Ovary (tissue), 9 donors: Measurements from ENCODE around the gene DAB2IP. TPM values are rescaled to one million over a fixed set of nuclear protein-coding genes. Genes with fewer than 3 reads are reported as not detected.
A peak's percentile ranks its signal among the peaks of the same experiment; 100 is the strongest.

Experiments used
- DNase-seq, 5 donors: peaks; one replicate each; pipeline ENCODE4 v3.0.0-alpha.2; 2019 to 2020
- H3K27ac ChIP-seq, 2 donors: fragments of 200-600 bp; one replicate each; pipeline versions ENCODE4 v1.5.1 to v1.8.0; 2019 to 2022
- H3K27me3 ChIP-seq: fragments of 200-600 bp; one replicate; pipeline ENCODE4 v1.8.0; 2022
- H3K36me3 ChIP-seq: fragments of 200-600 bp; sonication (generic); one replicate; pipeline ENCODE4 v1.5.1; 2019
- H3K4me1 ChIP-seq: one replicate; pipeline ENCODE4 v1.8.1; 2013; ENCODE audit warnings: mild to moderate bottlenecking, moderate library complexity; ENCODE audit not compliant: insufficient read depth
- H3K4me3 ChIP-seq: fragments of 200-600 bp; sonication (generic); one replicate; pipeline ENCODE4 v1.5.1; 2017
- H3K9me3 ChIP-seq, 2 donors: fragments of 200-600 bp in 1 of 2; sonication (generic) in 1 of 2; one replicate each; pipeline versions ENCODE4 v1.5.1 to v1.8.1; 2013 to 2019; ENCODE audit warnings: mild to moderate bottlenecking in 1 of 2, moderate library complexity in 1 of 2
- EP300 ChIP-seq: sonication (generic); formaldehyde crosslinking; IDR thresholded peaks from one replicate; pipeline ENCODE4 v1.6.1; 2017; ENCODE audit warnings: antibody characterized with exemption
- POLR2A ChIP-seq: fragments of 450-650 bp; IDR thresholded peaks from one replicate; pipeline ENCODE4 v1.6.1; 2017; ENCODE audit warnings: antibody characterized with exemption, mild to moderate bottlenecking, moderate library complexity
- WGBS, 3 donors: extraction: QIAGEN DNeasy Blood & Tissue Kit in 1 of 3; methylation state at CpG; one replicate each; pipeline versions ENCODE4 v1.1.5 to v1.1.7; 2013 to 2017; 5-methylcytosine and 5-hydroxymethylcytosine counted together
- intact Hi-C, 4 donors: fragments of 100-400 bp; cut with DNase I; formaldehyde crosslinking; loops; one replicate each; pipeline versions ENCODE4 v1.11.0 to v1.15.1; 2022 to 2023
- polyA plus RNA-seq, 2 donors: library from polyadenylated mRNA; stranded (reverse); fragments of 200-250 nt in 1 of 2; fragments of 350-450 nt in 1 of 2; fragmentation: Illumina TruSeq in 1 of 2; extraction: RNeasy Lipid Tissue Mini Kit (QIAGEN cat#74804) in 1 of 2; gene quantifications; one replicate each; pipeline ENCODE4 v1.2.3, GENCODE V29; 2013 to 2014
- total RNA-seq, 7 donors: library from RNA; depleted of rRNA in 2 of 7; stranded (reverse); fragments of >200 nt in 2 of 7; fragmentation: NEBNext Ultra II Directional in 3 of 7; extraction: Animal tissue kit (Norgen Biotek cat#: 25700) in 3 of 7; gene quantifications; one replicate each; pipeline versions ENCODE4 v1.1.0 to v1.2.4, GENCODE V29; 2016 to 2023
- TF ChIP-seq, protein P1 (sequence below), 3 donors: fragments of 450-650 bp in 2 of 3; fragments of 200-600 bp in 1 of 3; IDR thresholded peaks; one replicate each; pipeline versions ENCODE4 v1.5.1 to v1.8.0; 2016 to 2022; ENCODE audit warnings: antibody characterized with exemption in 3 of 3, mild to moderate bottlenecking in 1 of 3
- donor health status: DM: no; HTN: no; CAD: no; lungs with moderate emphysema.
- donor health status: DM: no; HTN: no; CAD: no.
- donor health status: Bipolar disorder and iron deficiency.
- donor health status: DM: yes; HTN: yes; CAD: no.
- donor health status: DM: no; HTN: no; CAD: no.
- donor health status: DM: yes; HTN: yes; CAD: no.

Gene DAB2IP
- total and polyA plus RNA-seq, 9 donors = 9.3 to 95.0 (median 70.6) TPM

GRCh38 chr9:121690766-121691165 is 39.3 kb downstream of the DAB2IP start:
- no peak for DNase-seq
- peak overlapping the region in 1 of 2 donors; percentile 44 for H3K27ac ChIP-seq
- no peaks in the 10 kb centered on the region for H3K36me3 ChIP-seq
- no peak overlapping the region for H3K4me3 ChIP-seq
- 94 to 100% (median 100%) methylated on average over 1 of the region's 1 CpG for WGBS, 3 donors
- H3K4me1 ChIP-seq = peaks cover 18% of the 10 kb centered on the region
- H3K9me3 ChIP-seq = no peaks in the 10 kb centered on the region
- intact Hi-C loops = loop anchor here in 1 of 4 donors (2.0 kb wide), 1 partner anchor 302 kb away; no protein-coding TSS in a partner anchor
- TF ChIP-seq POLR2A (no peak), EP300 (no peak)
- TF ChIP-seq, protein P1, sequence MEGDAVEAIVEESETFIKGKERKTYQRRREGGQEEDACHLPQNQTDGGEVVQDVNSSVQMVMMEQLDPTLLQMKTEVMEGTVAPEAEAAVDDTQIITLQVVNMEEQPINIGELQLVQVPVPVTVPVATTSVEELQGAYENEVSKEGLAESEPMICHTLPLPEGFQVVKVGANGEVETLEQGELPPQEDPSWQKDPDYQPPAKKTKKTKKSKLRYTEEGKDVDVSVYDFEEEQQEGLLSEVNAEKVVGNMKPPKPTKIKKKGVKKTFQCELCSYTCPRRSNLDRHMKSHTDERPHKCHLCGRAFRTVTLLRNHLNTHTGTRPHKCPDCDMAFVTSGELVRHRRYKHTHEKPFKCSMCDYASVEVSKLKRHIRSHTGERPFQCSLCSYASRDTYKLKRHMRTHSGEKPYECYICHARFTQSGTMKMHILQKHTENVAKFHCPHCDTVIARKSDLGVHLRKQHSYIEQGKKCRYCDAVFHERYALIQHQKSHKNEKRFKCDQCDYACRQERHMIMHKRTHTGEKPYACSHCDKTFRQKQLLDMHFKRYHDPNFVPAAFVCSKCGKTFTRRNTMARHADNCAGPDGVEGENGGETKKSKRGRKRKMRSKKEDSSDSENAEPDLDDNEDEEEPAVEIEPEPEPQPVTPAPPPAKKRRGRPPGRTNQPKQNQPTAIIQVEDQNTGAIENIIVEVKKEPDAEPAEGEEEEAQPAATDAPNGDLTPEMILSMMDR (IDR thresholded peaks at IDR 0.05) = no peak
- H3K27me3 ChIP-seq = no peaks in the 10 kb centered on the region

DNA sequence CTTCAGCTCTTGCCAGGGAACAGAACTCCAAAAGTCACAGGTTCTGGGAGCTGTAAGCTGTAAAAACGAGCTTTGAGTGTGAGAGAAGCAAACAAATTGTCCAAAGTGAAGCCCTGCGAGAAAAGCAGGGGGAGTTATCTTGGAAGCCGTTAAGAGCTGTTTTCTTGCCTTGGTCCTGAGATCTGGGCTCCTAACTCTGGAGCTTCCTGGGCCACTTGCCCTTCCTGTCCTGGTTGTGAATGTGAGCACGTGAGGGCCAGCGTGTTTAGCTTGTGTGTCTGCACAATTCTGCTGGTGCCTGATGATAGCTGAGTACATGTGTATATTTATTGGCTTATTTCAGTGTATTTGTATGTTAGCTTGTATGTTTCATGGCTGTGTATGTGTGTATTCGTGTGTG is 40.5 kb downstream of the DAB2IP start:
- no peak overlapping the region for H3K4me3 ChIP-seq
- intact Hi-C loops = loop anchor here in 1 of 4 donors (2.0 kb wide), 1 partner anchor 301 kb away; no protein-coding TSS in a partner anchor
- DNase-seq = peak in 1 of 5 donors; percentile 47
- peak overlapping the region in 1 of 2 donors; percentile 44 for H3K27ac ChIP-seq
- H3K27me3 ChIP-seq = no peaks in the 10 kb centered on the region
- no peaks in the 10 kb centered on the region for H3K9me3 ChIP-seq
- H3K4me1 ChIP-seq = peaks cover 16% of the 10 kb centered on the region
- H3K36me3 ChIP-seq = no peaks in the 10 kb centered on the region
- 18 to 26% (median 22%) methylated on average over 6 of the region's 6 CpGs for WGBS, 3 donors
- TF ChIP-seq EP300 = no peak
- TF ChIP-seq POLR2A = no peak
- TF ChIP-seq, protein P1 (IDR thresholded peaks at IDR 0.05) = no peak

DNA sequence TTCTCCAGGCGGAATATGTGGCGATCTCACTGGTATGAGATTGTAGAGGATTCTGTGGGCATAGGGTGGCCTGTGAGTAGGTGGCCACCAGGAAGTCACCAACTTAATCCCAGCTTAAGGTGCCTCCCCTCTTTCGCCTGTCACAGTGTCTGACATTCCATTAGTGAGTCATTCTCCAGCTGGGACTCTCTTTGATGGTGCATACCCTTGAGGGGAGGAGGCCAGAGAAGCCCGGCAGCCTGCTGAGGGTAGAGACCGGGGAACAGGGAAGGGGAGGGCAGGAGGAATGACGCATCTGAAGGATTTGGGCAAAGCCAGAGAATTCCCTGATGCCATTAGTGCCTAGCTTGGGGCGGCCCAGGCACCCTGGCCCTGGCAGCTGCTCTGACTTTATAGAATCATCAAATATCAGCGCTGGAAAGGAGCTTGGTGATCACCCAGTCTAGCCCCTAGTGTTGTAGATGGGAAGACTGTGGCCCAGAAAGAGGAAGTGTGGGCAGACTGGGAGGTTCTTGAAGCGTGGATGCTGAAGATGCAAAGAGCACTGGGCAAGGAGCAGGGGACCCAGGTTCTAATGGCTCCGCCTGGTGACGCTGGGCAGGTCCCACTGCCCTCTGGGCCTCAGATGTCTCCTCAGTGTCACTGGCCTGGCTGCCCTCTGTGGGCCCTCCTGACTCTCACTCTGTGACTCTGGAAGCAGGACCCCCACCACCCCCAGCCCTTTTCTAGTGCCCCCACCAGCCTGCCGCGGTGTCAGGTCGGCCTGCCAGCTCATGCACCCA is 41.4 kb downstream of the DAB2IP start:
- H3K27ac ChIP-seq = peak overlapping the region in 1 of 2 donors; percentile 44
- H3K9me3 ChIP-seq = no peaks in the 10 kb centered on the region
- no peaks in the 10 kb centered on the region for H3K27me3 ChIP-seq
- WGBS, 3 donors = 79 to 83% (median 82%) methylated on average over 14 of the region's 14 CpGs
- H3K36me3 ChIP-seq = no peaks in the 10 kb centered on the region
- no peak for DNase-seq
- H3K4me3 ChIP-seq = no peak overlapping the region
- TF ChIP-seq EP300 = no peak
- no peak for TF ChIP-seq POLR2A
- TF ChIP-seq, protein P1 (IDR thresholded peaks at IDR 0.05) = no peak
- H3K4me1 ChIP-seq = peaks cover 14% of the 10 kb centered on the region
- intact Hi-C loops = no loop called here

- Histone ChIP-seq H3K4me3 (no peak overlapping the region), H3K27ac (peak overlapping the region in 1 of 2 donors; percentile 44), H3K4me1 (peaks cover 14% of the 10 kb centered on the region), H3K27me3 (no peaks in the 10 kb centered on the region), H3K36me3 (no peaks in the 10 kb centered on the region), H3K9me3 (no peaks in the 10 kb centered on the region)
- TF ChIP-seq EP300 (no peak), POLR2A (no peak)
- TF ChIP-seq, protein P1 (IDR thresholded peaks at IDR 0.05) = no peak
- DNase-seq = no peak
- intact Hi-C loops = no loop called here
- 62 to 77% (median 71%) methylated on average over 4 of the region's 4 CpGs for WGBS, 3 donors
Observed at GRCh38 chr9:121693388-121693670, 41.9 kb downstream of the DAB2IP start.
